Smooth muscle cell (in vitro differentiated cells): Measurements from ENCODE around the gene SSUH2. TPM values are rescaled to one million over a fixed set of nuclear protein-coding genes. Genes with fewer than 3 reads are reported as not detected.

ENCODE experiments used
- DNase-seq: peaks from one replicate; lab custom pipeline; 2025; ENCODE audit not compliant: unreplicated experiment; lab: John Stamatoyannopoulos, UW
- H2AFZ ChIP-seq: fragments of 200-600 bp; sonication (generic); 2 replicates; pipeline ENCODE4 v1.6.0; 2016; ENCODE audit warnings: antibody characterized with exemption, low read depth, mild to moderate bottlenecking
- H3F3A ChIP-seq: fragments of 200-600 bp; sonication (generic); 2 replicates; pipeline ENCODE4 v1.6.0; 2017; ENCODE audit warnings: antibody characterized with exemption, low read depth
- H3K27ac ChIP-seq: fragments of 200-600 bp; sonication (generic); 2 replicates; pipeline ENCODE4 v1.5.1; 2016; ENCODE audit warnings: low read depth, mild to moderate bottlenecking
- H3K27me3 ChIP-seq: fragments of 200-600 bp; sonication (generic); 2 replicates; pipeline ENCODE4 v1.6.1; 2016; ENCODE audit warnings: low read depth, mild to moderate bottlenecking
- H3K36me3 ChIP-seq: fragments of 200-600 bp; sonication (generic); 2 replicates; pipeline ENCODE4 v1.5.1; 2016; ENCODE audit warnings: low read depth
- H3K4me1 ChIP-seq: fragments of 200-600 bp; sonication (generic); 2 replicates; pipeline ENCODE4 v1.5.1; 2016; ENCODE audit warnings: low read depth
- H3K4me2 ChIP-seq: fragments of 200-600 bp; sonication (generic); 2 replicates; pipeline ENCODE4 v1.6.0; 2016; ENCODE audit warnings: mild to moderate bottlenecking
- H3K4me3 ChIP-seq: fragments of 200-600 bp; sonication (generic); 2 replicates; pipeline ENCODE4 v1.5.1; 2016; ENCODE audit warnings: mild to moderate bottlenecking
- H3K79me2 ChIP-seq: fragments of 200-600 bp; sonication (generic); 2 replicates; pipeline ENCODE4 v1.6.0; 2016; ENCODE audit warnings: low read depth, mild to moderate bottlenecking
- H3K9ac ChIP-seq: fragments of 200-600 bp; sonication (generic); 2 replicates; pipeline ENCODE4 v1.6.0; 2016; ENCODE audit warnings: low read depth
- H3K9me3 ChIP-seq: fragments of 200-600 bp; sonication (generic); replicated peaks from 2 replicates; pipeline ENCODE4 v1.5.1; 2016; ENCODE audit warnings: low read depth
- H4K20me1 ChIP-seq: fragments of 200-600 bp; sonication (generic); 2 replicates; pipeline ENCODE4 v1.6.0; 2016; ENCODE audit warnings: low read depth
- CTCF ChIP-seq: fragments of 200-600 bp; sonication (generic); IDR thresholded peaks from 2 replicates; pipeline ENCODE4 v1.5.1; 2017; ENCODE audit warnings: borderline replicate concordance, mild to moderate bottlenecking, antibody characterized with exemption; ENCODE audit not compliant: insufficient read depth, poor library complexity, severe bottlenecking
- WGBS: methylation state at CpG from one replicate; pipeline ENCODE4 v1.1.7; 2016; ENCODE audit warnings: low lambda C conversion rate; 5-methylcytosine and 5-hydroxymethylcytosine counted together
- polyA plus RNA-seq: library from polyadenylated mRNA; unstranded; fragments of >200 nt; fragmentation: Nextera tagmentation; extraction: Ambion mirVana; gene quantifications from 2 replicates; pipeline ENCODE4 v1.2.1, GENCODE V29; 2016
- total RNA-seq: library from RNA; depleted of rRNA; stranded (reverse); fragments of >200 nt; gene quantifications from 2 replicates; pipeline ENCODE4 v1.2.3, GENCODE V29; 2014

SSUH2 gene
- total and polyA plus RNA-seq, 2 experiments from 2014 or later = 0.09 TPM; not detected in 1

GRCh38 chr3:8599146-8599545, 45.5 kb downstream of the SSUH2 start:
- 83% methylated on average over 3 of the region's 3 CpGs for WGBS

GRCh38 chr3:8597219-8597853, 47.3 kb downstream of the SSUH2 start:
- Histone ChIP-seq H3K27ac (no peak overlapping the region), H3K36me3 (no peaks in the 10 kb centered on the region), H3K9me3 (no peaks in the 10 kb centered on the region), H3K4me1 (peaks cover 3% of the 10 kb centered on the region), H3K79me2 (no peaks in the 10 kb centered on the region), H3K27me3 (no peaks in the 10 kb centered on the region), H3K4me2 (peak overlapping the region; percentile 36), H2AFZ (no peak overlapping the region), H3F3A (no peaks in the 10 kb centered on the region), H3K9ac (no peak overlapping the region), H4K20me1 (no peaks in the 10 kb centered on the region), H3K4me3 (no peak overlapping the region)
- WGBS = 66% methylated on average over 7 of the region's 7 CpGs
- TF ChIP-seq CTCF = no peak
- no peak for DNase-seq

More at GRCh38 chr3:8599146-8599545, 45.5 kb downstream of the SSUH2 start:
- Histone ChIP-seq H3K36me3 (no peaks in the 10 kb centered on the region), H3K9ac (no peak overlapping the region), H3K27ac (no peak overlapping the region), H3K9me3 (no peaks in the 10 kb centered on the region), H3K79me2 (no peaks in the 10 kb centered on the region), H3K27me3 (no peaks in the 10 kb centered on the region), H3K4me2 (no peak overlapping the region), H2AFZ (no peak overlapping the region), H3K4me1 (peaks cover 3% of the 10 kb centered on the region), H4K20me1 (no peaks in the 10 kb centered on the region), H3K4me3 (no peak overlapping the region), H3F3A (no peaks in the 10 kb centered on the region)
- TF ChIP-seq CTCF = no peak
- no peak for DNase-seq

GRCh38 chr3:8596321-8597218, 48.0 kb downstream of the SSUH2 start:
- Histone ChIP-seq H3F3A (no peaks in the 10 kb centered on the region), H3K79me2 (no peaks in the 10 kb centered on the region), H2AFZ (no peak overlapping the region), H3K36me3 (no peaks in the 10 kb centered on the region), H3K4me3 (no peak overlapping the region), H3K27me3 (no peaks in the 10 kb centered on the region), H3K27ac (no peak overlapping the region), H3K4me1 (peaks cover 3% of the 10 kb centered on the region), H4K20me1 (no peaks in the 10 kb centered on the region), H3K4me2 (peak overlapping the region; percentile 36), H3K9ac (no peak overlapping the region), H3K9me3 (no peaks in the 10 kb centered on the region)
- no peak for DNase-seq
- 85% methylated on average over 18 of the region's 18 CpGs for WGBS
- no peak for TF ChIP-seq CTCF
